SK-N-SH (cell line): Measurements from ENCODE around the gene MAPK14.

Experiments
- CTCF ChIP-seq: fragments of 200-600 bp; sonication (generic); IDR thresholded peaks from 2 replicates; pipeline ENCODE4 v1.6.1; 2017; ENCODE audit warnings: antibody characterized with exemption, mild to moderate bottlenecking, moderate library complexity
- GABPA ChIP-seq: IDR thresholded peaks from 2 replicates; pipeline ENCODE4 v1.4.0; 2012; ENCODE audit warnings: low read depth, mild to moderate bottlenecking
- JUND ChIP-seq: IDR thresholded peaks from 2 replicates; pipeline ENCODE4 v1.4.0; 2012
- MAX ChIP-seq: IDR thresholded peaks from 2 replicates; pipeline ENCODE4 v1.4.0; 2012; ENCODE audit warnings: low read depth

- TF ChIP-seq CTCF (no peak), GABPA (no peak), MAX (no peak), JUND (no peak)
Measured at GRCh38 chr6:36130667-36131510, 103.3 kb downstream of the MAPK14 start.
